Right lobe of liver (tissue), 6 donors: ENCODE measurements around the gene MED8. TPM values are rescaled to one million over a fixed set of nuclear protein-coding genes. Genes with fewer than 3 reads are reported as not detected.

ENCODE experiments used
- ATAC-seq, 4 donors: fragments of 200-7000 bp; cut with Tn5 transposase; one replicate each; pipeline ENCODE4 v1.9.1; 2020; ENCODE audit warnings: mild to moderate bottlenecking in 4 of 4, moderate library complexity in 4 of 4
- DNase-seq, 3 donors: peaks; one replicate each; pipeline ENCODE4 v3.0.0-alpha.2; 2020
- H3K27ac ChIP-seq, 3 donors: fragments of 200-600 bp; one replicate each; pipeline ENCODE4 v1.8.0; 2022
- H3K27me3 ChIP-seq, 2 donors: fragments of 200-600 bp; one replicate each; pipeline ENCODE4 v1.8.0; 2022
- H3K36me3 ChIP-seq, 4 donors: fragments of 200-600 bp; sonication (generic) in 1 of 4; one replicate each; pipeline versions ENCODE4 v1.5.1 to v1.8.0; 2017 to 2022; ENCODE audit warnings: control low read depth in 1 of 4
- H3K4me1 ChIP-seq, 4 donors: fragments of 200-600 bp; sonication (generic) in 1 of 4; one replicate each; pipeline versions ENCODE4 v1.5.1 to v1.8.0; 2017 to 2022; ENCODE audit warnings: control low read depth in 1 of 4
- H3K4me3 ChIP-seq, 3 donors: fragments of 200-600 bp; one replicate each; pipeline ENCODE4 v1.8.0; 2022
- H3K9me3 ChIP-seq, 4 donors: fragments of 200-600 bp; sonication (generic) in 1 of 4; one replicate each; pipeline versions ENCODE4 v1.5.1 to v1.8.0; 2017 to 2022; ENCODE audit warnings: control low read depth in 1 of 4
- POLR2A ChIP-seq: fragments of 450-650 bp; IDR thresholded peaks from one replicate; pipeline ENCODE4 v1.6.1; 2017; ENCODE audit warnings: antibody characterized with exemption, mild to moderate bottlenecking
- WGBS: methylation state at CpG from one replicate; pipeline ENCODE4 v1.1.6; 2018; ENCODE audit warnings: low coverage, low lambda C conversion rate; ENCODE audit not compliant: insufficient coverage; ENCODE audit errors: missing lambda C conversion rate; 5-methylcytosine and 5-hydroxymethylcytosine counted together
- intact Hi-C, 2 donors: fragments of 100-400 bp; cut with DNase I; formaldehyde crosslinking; loops; one replicate each; pipeline versions ENCODE4 v1.11.2 to v1.14.1; 2022
- total RNA-seq, 6 experiments: library from RNA; depleted of rRNA in 2 of 6; stranded (reverse); fragments of >200 nt in 2 of 6; fragmentation: NEBNext Ultra II Directional in 3 of 6; extraction: Animal tissue kit (Norgen Biotek cat#: 25700) in 3 of 6; gene quantifications; one replicate each; pipeline versions ENCODE4 v1.1.0 to v1.2.4, GENCODE V29; 2016 to 2023
- TF ChIP-seq, protein P1 (sequence below), 4 donors: fragments of 200-600 bp in 3 of 4; fragments of 450-650 bp in 1 of 4; IDR thresholded peaks; one replicate each; pipeline versions ENCODE4 v1.5.1 to v1.8.0; 2016 to 2022; ENCODE audit warnings: antibody characterized with exemption in 4 of 4, mild to moderate bottlenecking in 2 of 4
- donor health status: DM: no; HTN: yes; CAD: no.
- donor health status: DM: no; HTN: no; CAD: no.
- donor health status: DM: no; HTN: no; CAD: no.
- donor health status: DM: no; HTN: yes; CAD: no.
- donor health status: DM: no; HTN: yes; CAD: no.

MED8 gene
- total RNA-seq, 6 experiments from 2014 or later, result 20.7 to 26.6 (median 24.1) TPM

DNA sequence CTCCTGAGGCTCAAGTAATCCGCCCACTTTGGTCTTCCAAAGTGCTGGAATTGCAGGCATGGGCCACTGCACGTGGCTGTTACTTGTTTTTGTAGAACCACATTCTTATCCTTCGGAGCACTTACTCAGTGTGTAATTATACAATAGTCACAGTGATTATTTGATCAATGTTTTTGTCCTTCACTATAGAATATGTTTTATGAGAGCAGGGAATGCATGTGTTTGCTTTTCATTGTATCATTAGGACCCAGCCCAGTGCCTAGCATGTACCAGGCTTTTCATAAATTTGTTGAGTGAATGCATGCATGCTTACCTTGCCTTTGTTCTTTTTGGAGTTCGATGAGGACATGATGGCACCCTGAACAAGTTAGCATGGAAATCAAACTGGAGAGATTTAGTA, 5.9 kb upstream of the MED8 start:
- Histone ChIP-seq H3K27ac (no peak overlapping the region), H3K9me3 (no peaks in the 10 kb centered on the region), H3K4me1 (peaks cover 0 to 7% (median 4%) of the 10 kb centered on the region in 4 donors), H3K27me3 (no peaks in the 10 kb centered on the region), H3K4me3 (no peak overlapping the region), H3K36me3 (no peaks in the 10 kb centered on the region)
- TF ChIP-seq POLR2A, result no peak
- TF ChIP-seq, protein P1, sequence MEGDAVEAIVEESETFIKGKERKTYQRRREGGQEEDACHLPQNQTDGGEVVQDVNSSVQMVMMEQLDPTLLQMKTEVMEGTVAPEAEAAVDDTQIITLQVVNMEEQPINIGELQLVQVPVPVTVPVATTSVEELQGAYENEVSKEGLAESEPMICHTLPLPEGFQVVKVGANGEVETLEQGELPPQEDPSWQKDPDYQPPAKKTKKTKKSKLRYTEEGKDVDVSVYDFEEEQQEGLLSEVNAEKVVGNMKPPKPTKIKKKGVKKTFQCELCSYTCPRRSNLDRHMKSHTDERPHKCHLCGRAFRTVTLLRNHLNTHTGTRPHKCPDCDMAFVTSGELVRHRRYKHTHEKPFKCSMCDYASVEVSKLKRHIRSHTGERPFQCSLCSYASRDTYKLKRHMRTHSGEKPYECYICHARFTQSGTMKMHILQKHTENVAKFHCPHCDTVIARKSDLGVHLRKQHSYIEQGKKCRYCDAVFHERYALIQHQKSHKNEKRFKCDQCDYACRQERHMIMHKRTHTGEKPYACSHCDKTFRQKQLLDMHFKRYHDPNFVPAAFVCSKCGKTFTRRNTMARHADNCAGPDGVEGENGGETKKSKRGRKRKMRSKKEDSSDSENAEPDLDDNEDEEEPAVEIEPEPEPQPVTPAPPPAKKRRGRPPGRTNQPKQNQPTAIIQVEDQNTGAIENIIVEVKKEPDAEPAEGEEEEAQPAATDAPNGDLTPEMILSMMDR (IDR thresholded peaks at IDR 0.05), result no peak
- WGBS, result 95% methylated on average over 4 of the region's 4 CpGs
- no peak for ATAC-seq
- intact Hi-C loops, result no loop called here
- DNase-seq, result no peak

DNA sequence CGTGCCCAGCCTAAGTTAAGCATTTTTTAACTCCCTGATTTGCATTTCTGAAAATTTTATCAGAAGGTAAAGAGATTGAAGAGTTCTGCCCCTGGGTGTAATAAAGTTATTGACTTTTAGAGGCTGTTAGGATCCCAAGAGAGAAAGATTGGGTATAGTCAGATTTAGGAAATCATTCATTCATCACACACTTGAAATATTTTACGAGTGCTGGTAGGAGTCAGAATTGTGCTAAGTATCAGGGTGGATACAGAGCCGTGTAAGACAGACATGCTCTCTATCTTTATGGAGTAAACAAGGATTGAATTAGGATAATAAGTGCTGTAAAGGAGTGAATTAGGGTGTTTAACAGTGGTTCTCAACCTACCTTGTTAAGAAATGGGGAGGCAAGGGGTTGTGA, 3.1 kb upstream of the MED8 start:
- H3K4me3 ChIP-seq, result no peak overlapping the region
- H3K27me3 ChIP-seq, result no peaks in the 10 kb centered on the region
- WGBS, result 72% methylated on average over 3 of the region's 3 CpGs
- intact Hi-C loops, result no loop called here
- ATAC-seq, result no peak
- peaks cover 0 to 22% (median 10%) of the 10 kb centered on the region in 4 donors for H3K4me1 ChIP-seq
- H3K36me3 ChIP-seq, result no peaks in the 10 kb centered on the region
- no peak for TF ChIP-seq POLR2A
- TF ChIP-seq, protein P1 (IDR thresholded peaks at IDR 0.05), result no peak
- no peaks in the 10 kb centered on the region for H3K9me3 ChIP-seq
- no peak overlapping the region for H3K27ac ChIP-seq
- no peak for DNase-seq

DNA sequence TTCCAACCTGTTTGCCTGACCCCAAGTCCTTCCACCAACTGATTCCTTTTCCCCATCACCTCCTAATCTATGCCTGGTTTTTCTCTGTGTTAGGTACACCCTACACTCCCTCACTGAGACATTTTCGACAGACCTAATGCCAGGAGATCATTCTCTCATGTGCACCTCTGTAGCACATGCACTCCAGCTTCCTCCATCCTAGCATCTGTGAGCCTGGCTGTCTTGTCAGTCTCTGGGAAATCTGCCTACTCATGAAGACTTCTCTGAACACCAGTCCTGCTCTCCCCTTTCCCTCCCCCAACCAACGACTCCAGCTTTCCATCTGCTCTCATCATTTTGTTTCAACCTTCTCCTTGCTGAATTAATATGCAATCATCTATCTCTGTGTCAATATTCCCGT, 987 bp downstream of the MED8 start:
- DNase-seq, result no peak
- no peak for TF ChIP-seq POLR2A
- TF ChIP-seq, protein P1 (IDR thresholded peaks at IDR 0.05), result no peak
- Histone ChIP-seq H3K27me3 (no peaks in the 10 kb centered on the region), H3K4me3 (peak overlapping the region; percentile 89 to 93 (median 91)), H3K36me3 (peaks cover 0 to 38% (median 26%) of the 10 kb centered on the region in 4 donors), H3K9me3 (no peaks in the 10 kb centered on the region), H3K27ac (no peak overlapping the region), H3K4me1 (peaks cover 0 to 22% (median 10%) of the 10 kb centered on the region in 4 donors)
- ATAC-seq, result no peak
- whole genome bisulfite sequencing, result 17% methylated on average over 3 of the region's 3 CpGs
- intact Hi-C loops, result loop anchor here (10.0 kb wide), 1 partner anchor 154 kb away; no protein-coding TSS in a partner anchor

DNA sequence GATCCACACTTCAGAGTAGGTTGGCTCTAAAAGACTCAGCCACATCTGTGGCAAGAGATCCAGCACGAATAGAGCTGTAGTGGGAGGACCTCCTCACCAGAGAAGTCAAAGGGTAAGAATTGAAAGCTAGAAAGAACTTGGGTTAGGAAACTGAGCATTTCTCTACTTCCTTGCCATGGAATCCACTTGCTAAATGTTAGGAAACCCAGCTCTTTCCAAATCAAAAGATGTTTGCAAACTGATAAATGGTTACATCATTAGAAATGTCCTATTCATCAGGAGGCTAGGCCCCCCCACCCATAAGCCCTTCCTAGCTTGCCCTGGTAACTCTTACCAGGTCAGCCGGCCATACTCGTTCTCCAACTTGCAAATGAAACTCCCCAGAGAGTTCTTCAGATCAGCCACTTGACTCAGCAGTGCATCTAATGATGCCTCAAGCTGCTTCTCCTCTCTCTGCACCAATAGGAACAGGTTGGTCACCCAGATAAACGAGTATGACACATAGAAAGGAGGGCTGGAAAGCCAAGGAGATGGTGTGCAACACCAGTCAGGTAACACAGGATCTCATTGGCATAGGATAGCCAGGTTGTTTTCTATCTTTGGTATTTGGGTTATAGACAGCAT, 1.5 kb downstream of the MED8 start:
- no peak for DNase-seq
- no peaks in the 10 kb centered on the region for H3K27me3 ChIP-seq
- H3K4me1 ChIP-seq, result peaks cover 0 to 22% (median 10%) of the 10 kb centered on the region in 4 donors
- H3K36me3 ChIP-seq, result peaks cover 0 to 42% (median 26%) of the 10 kb centered on the region in 4 donors
- no peaks in the 10 kb centered on the region for H3K9me3 ChIP-seq
- TF ChIP-seq, protein P1 (IDR thresholded peaks at IDR 0.05), result no peak
- no peak for TF ChIP-seq POLR2A
- intact Hi-C loops, result loop anchor here (10.0 kb wide), 1 partner anchor 153 kb away; no protein-coding TSS in a partner anchor
- H3K27ac ChIP-seq, result no peak overlapping the region
- ATAC-seq, result no peak
- WGBS, result 62% methylated on average over 4 of the region's 4 CpGs
- no peak overlapping the region for H3K4me3 ChIP-seq
